Activated CD8-positive, alpha-beta T cell treated with anti-CD3 and anti-CD28 coated beads for 36 hours (primary cell): ENCODE measurements around the gene ZMIZ1. TPM values are rescaled to one million over a fixed set of nuclear protein-coding genes. Genes with fewer than 3 reads are reported as not detected.

Experiments
- ATAC-seq: fragments of 200-7000 bp; cut with Tn5 transposase; one replicate; pipeline ENCODE4 v1.10.0; 2021; ENCODE audit warnings: mild to moderate bottlenecking, moderate library complexity
- CTCF ChIA-PET: fragments of 350-600 bp; sonication (Branson Sonifier 250); formaldehyde crosslinking; loops from one replicate; lab custom pipeline; 2021; ENCODE audit warnings: antibody characterized with exemption; lab: Charles Lee
- POLR2A ChIA-PET: fragments of 350-600 bp; sonication (Branson Sonifier 250); formaldehyde crosslinking; loops from one replicate; lab custom pipeline; 2021; ENCODE audit warnings: antibody characterized with exemption; lab: Charles Lee
- DNase-seq: peaks from one replicate; pipeline ENCODE4 v3.0.0-alpha.2; 2020
- H3K27ac Mint-ChIP-seq: one replicate; pipeline ENCODE4 v1.8.0; 2021; ENCODE audit warnings: mild to moderate bottlenecking, mixed read lengths
- H3K27me3 Mint-ChIP-seq: one replicate; pipeline ENCODE4 v1.8.0; 2021; ENCODE audit warnings: mixed read lengths
- H3K36me3 Mint-ChIP-seq: one replicate; pipeline ENCODE4 v1.8.0; 2021; ENCODE audit warnings: low read depth, mixed read lengths
- H3K4me1 Mint-ChIP-seq: one replicate; pipeline ENCODE4 v1.8.0; 2021; ENCODE audit warnings: low read depth, mixed read lengths
- H3K4me3 Mint-ChIP-seq: one replicate; pipeline ENCODE4 v1.8.0; 2021; ENCODE audit warnings: mild to moderate bottlenecking, moderate library complexity, mixed read lengths
- H3K9me3 Mint-ChIP-seq: one replicate; pipeline ENCODE4 v1.8.0; 2021; ENCODE audit warnings: mixed read lengths
- CTCF ChIP-seq: fragments of 200-600 bp; IDR thresholded peaks from one replicate; pipeline ENCODE4 v1.8.0; 2022; ENCODE audit warnings: antibody characterized with exemption, mild to moderate bottlenecking
- intact Hi-C: fragments of 100-400 bp; cut with micrococcal nuclease; formaldehyde crosslinking; loops from one replicate; pipeline ENCODE4 v1.10.0; 2022
- total RNA-seq, 2 experiments: library from RNA; stranded (reverse); gene quantifications; one replicate each; pipeline ENCODE4 v1.2.3, GENCODE V29; 2021

The ZMIZ1 gene
- total RNA-seq, 2 experiments from 2014 or later, result 46.5 to 52.2 TPM

- CTCF ChIA-PET, result no interaction called here
- H3K4me1 Mint-ChIP-seq, result peaks cover 79% of the 10 kb centered on the region
Measured at GRCh38 chr10:79246209-79246581, 177.4 kb downstream of the ZMIZ1 start.

GRCh38 chr10:79246606-79247275, 178.0 kb downstream of the ZMIZ1 start:
- ChIA-PET POLR2A (interaction anchor here (1.1 to 2.9 kb wide), 3 partner anchors 19 to 103 kb away, joined by 3 to 12 read pairs (median 5); no protein-coding TSS in a partner anchor), CTCF (interaction anchor here (1.0 kb wide), 1 partner anchor 51 kb away, joined by 3 read pairs; no protein-coding TSS in a partner anchor)
- no peak for DNase-seq
- H3K4me1 Mint-ChIP-seq, result peaks cover 77% of the 10 kb centered on the region
- ATAC-seq, result no peak
- intact Hi-C loops, result loop anchor here (5.0 to 10.0 kb wide), 2 partner anchors 41 to 78 kb away; no protein-coding TSS in a partner anchor
- no peak for TF ChIP-seq CTCF
- H3K27me3 Mint-ChIP-seq, result no peaks in the 10 kb centered on the region
- no peaks in the 10 kb centered on the region for H3K9me3 Mint-ChIP-seq
- H3K36me3 Mint-ChIP-seq, result peaks cover 27% of the 10 kb centered on the region
- no peak overlapping the region for H3K4me3 Mint-ChIP-seq
- H3K27ac Mint-ChIP-seq, result peak overlapping the region; percentile 87

More at GRCh38 chr10:79246209-79246581, 177.4 kb downstream of the ZMIZ1 start:
- no peaks in the 10 kb centered on the region for H3K9me3 Mint-ChIP-seq
- H3K27me3 Mint-ChIP-seq, result no peaks in the 10 kb centered on the region
- H3K27ac Mint-ChIP-seq, result no peak overlapping the region
- H3K4me3 Mint-ChIP-seq, result no peak overlapping the region
- ATAC-seq (no peak), DNase-seq (no peak)
- no peak for TF ChIP-seq CTCF
- H3K36me3 Mint-ChIP-seq, result peaks cover 27% of the 10 kb centered on the region
- intact Hi-C loops, result loop anchor here (5.0 to 10.0 kb wide), 2 partner anchors 41 to 79 kb away; no protein-coding TSS in a partner anchor
- POLR2A ChIA-PET, result interaction anchor here (0.9 to 1.6 kb wide), 3 partner anchors 10 to 102 kb away, joined by 3 read pairs; no protein-coding TSS in a partner anchor

GRCh38 chr10:79247373-79248137, 178.8 kb downstream of the ZMIZ1 start:
- peaks cover 27% of the 10 kb centered on the region for H3K36me3 Mint-ChIP-seq
- peak; percentile 58 for ATAC-seq
- H3K27me3 Mint-ChIP-seq, result no peaks in the 10 kb centered on the region
- peak overlapping the region; percentile 55 for H3K4me3 Mint-ChIP-seq
- ChIA-PET CTCF (interaction anchor here (1.0 kb wide), 1 partner anchor 52 kb away, joined by 3 read pairs; no protein-coding TSS in a partner anchor), POLR2A (interaction anchor here (0.7 to 2.9 kb wide), 7 partner anchors 11 to 140 kb away, joined by 3 to 12 read pairs (median 5); no protein-coding TSS in a partner anchor)
- intact Hi-C loops, result loop anchor here (5.0 to 10.0 kb wide), 2 partner anchors 40 to 77 kb away; no protein-coding TSS in a partner anchor
- no peaks in the 10 kb centered on the region for H3K9me3 Mint-ChIP-seq
- TF ChIP-seq CTCF, result no peak
- peak; percentile 69 for DNase-seq
- peak overlapping the region; percentile 87 for H3K27ac Mint-ChIP-seq
- H3K4me1 Mint-ChIP-seq, result peaks cover 73% of the 10 kb centered on the region

GRCh38 chr10:79248341-79249185, 179.8 kb downstream of the ZMIZ1 start:
- peak overlapping the region; percentile 55 for H3K4me3 Mint-ChIP-seq
- no peaks in the 10 kb centered on the region for H3K9me3 Mint-ChIP-seq
- H3K36me3 Mint-ChIP-seq, result peaks cover 27% of the 10 kb centered on the region
- intact Hi-C loops, result loop anchor here (5.0 to 10.0 kb wide), 2 partner anchors 39 to 76 kb away; no protein-coding TSS in a partner anchor
- H3K27me3 Mint-ChIP-seq, result no peaks in the 10 kb centered on the region
- H3K27ac Mint-ChIP-seq, result peak overlapping the region; percentile 89
- CTCF ChIA-PET, result interaction anchor here (1.0 kb wide), 1 partner anchor 126 kb away, joined by 3 read pairs; no protein-coding TSS in a partner anchor
- peaks cover 75% of the 10 kb centered on the region for H3K4me1 Mint-ChIP-seq
- ATAC-seq (no peak), DNase-seq (peak; percentile 36)
- POLR2A ChIA-PET, result interaction anchor here (0.7 to 2.9 kb wide), 8 partner anchors 10 to 139 kb away, joined by 3 to 12 read pairs (median 4); no protein-coding TSS in a partner anchor
- no peak for TF ChIP-seq CTCF
